Measurements from ENCODE around the gene KDM4C.

DNA sequence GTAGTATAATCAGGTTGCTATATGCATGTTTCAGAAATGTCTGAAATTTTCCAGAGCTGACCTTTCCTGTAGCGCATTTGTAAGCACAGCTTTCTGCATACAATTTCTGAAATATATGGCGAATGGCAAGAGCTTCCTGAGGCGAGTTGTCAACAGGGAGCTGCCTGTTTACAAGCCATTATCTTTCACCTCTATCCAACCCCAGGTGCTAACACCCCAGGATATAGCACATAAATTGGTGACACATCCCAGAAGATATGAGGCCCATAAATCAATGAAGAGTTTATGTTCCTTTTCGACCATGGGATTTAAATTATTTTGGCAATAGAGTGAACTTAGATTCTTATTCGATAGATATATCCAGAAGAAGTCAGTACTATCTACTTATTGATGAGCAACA is 379.8 kb downstream of the KDM4C start:
- no peak for TF ChIP-seq POLR2AphosphoS5 (IDR thresholded peaks at IDR 0.05; ENCODE audit: low read depth, low read length)
- TF ChIP-seq POLR2A (IDR thresholded peaks at IDR 0.05; ENCODE audit: low read depth, low read length) = no peak
- no peak for TF ChIP-seq TAF1 (IDR thresholded peaks at IDR 0.05; ENCODE audit: borderline replicate concordance, low read depth, low read length)
